ENCODE measurements around the gene GDPD2. TPM values are rescaled to one million over a fixed set of nuclear protein-coding genes. Genes with fewer than 3 reads are reported as not detected.

Gene GDPD2
- total RNA-seq, 3 donors from 2014 or later, result 0.15 TPM; not detected in 2

DNA sequence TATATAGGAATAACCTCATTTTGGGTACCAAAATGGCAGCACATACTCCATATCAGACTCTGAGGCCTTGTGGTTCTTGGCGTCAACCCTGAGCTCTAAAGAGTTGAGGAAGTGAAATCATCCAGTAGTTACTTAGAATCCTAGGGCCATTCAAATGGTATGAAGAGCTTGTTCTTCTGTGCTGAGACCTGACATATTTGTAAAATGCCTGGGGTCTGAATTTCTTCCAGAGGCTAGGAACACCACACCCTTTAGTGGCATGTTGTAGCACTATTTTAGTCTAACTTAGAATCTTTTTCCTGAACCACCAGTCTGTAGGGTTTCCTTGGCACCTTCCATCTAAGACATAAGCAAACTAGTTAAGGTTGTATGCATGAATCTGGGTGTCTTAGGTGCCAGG is 18.1 kb upstream of the GDPD2 start:
- no peak for TF ChIP-seq POLR2A (IDR thresholded peaks at IDR 0.05)
- no peak for TF ChIP-seq POLR2AphosphoS5 (IDR thresholded peaks at IDR 0.05)
- TF ChIP-seq, protein P1, sequence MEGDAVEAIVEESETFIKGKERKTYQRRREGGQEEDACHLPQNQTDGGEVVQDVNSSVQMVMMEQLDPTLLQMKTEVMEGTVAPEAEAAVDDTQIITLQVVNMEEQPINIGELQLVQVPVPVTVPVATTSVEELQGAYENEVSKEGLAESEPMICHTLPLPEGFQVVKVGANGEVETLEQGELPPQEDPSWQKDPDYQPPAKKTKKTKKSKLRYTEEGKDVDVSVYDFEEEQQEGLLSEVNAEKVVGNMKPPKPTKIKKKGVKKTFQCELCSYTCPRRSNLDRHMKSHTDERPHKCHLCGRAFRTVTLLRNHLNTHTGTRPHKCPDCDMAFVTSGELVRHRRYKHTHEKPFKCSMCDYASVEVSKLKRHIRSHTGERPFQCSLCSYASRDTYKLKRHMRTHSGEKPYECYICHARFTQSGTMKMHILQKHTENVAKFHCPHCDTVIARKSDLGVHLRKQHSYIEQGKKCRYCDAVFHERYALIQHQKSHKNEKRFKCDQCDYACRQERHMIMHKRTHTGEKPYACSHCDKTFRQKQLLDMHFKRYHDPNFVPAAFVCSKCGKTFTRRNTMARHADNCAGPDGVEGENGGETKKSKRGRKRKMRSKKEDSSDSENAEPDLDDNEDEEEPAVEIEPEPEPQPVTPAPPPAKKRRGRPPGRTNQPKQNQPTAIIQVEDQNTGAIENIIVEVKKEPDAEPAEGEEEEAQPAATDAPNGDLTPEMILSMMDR (IDR thresholded peaks at IDR 0.05), result no peak
- intact Hi-C loops (cut with DNase I; ENCODE audit: low total_unique reads), result no loop called here
- no peak for DNase-seq (ENCODE audit: low spot score in 2 of 2)

DNA sequence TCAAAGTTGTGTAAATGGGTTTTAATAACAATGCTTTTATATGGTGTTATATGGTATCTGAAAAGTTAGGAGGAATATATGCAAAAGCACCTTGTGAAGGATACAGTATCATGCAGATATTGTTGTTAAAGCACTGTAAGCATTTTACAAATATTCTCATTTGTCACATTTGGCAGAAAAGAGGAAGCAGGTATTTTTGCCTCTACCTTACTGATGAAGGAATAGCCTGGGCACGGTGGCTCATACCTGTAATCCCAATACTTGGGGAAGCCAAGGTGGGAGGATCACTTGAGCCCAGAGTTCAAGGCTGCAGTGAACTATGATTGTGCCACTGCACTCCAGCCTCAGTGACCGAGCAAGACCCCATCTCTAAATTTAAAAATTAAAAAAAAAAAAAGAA is 12.2 kb upstream of the GDPD2 start:
- TF ChIP-seq POLR2A (IDR thresholded peaks at IDR 0.05) (no peak), POLR2AphosphoS5 (IDR thresholded peaks at IDR 0.05) (no peak)
- TF ChIP-seq, protein P1 (IDR thresholded peaks at IDR 0.05), result no peak
- no peak overlapping the region for H3K27ac ChIP-seq
- no peaks in the 10 kb centered on the region for H3K36me3 ChIP-seq

More for the DNA sequence above, 18.1 kb upstream of the GDPD2 start:
- Histone ChIP-seq H3K27me3 (peaks cover 0 to 44% of the 10 kb centered on the region in 2 donors), H3K9me3 (no peaks in the 10 kb centered on the region), H3K27ac (no peak overlapping the region), H3K36me3 (no peaks in the 10 kb centered on the region), H3K4me3 (no peak overlapping the region), H3K4me1 (no peaks in the 10 kb centered on the region)

DNA sequence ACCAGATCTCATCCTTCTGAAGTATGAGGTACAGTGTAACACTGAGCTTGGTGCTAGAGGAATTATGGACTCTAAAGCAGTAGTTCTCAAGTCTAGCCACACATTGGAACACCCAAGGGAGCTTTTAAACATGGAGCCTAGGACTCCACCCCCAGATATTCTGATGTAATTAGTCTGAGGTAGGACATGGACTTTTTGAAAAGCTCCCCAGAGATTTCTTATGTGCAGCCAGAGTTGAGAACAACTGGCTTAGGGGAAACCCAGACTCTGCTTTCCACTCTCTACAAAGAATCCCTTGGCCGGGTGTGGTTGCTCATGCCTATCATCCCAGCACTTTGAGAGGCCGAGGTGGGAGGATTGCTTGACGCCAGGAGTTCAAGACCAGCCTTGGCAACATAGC is 11.6 kb upstream of the GDPD2 start:
- TF ChIP-seq, protein P1 (IDR thresholded peaks at IDR 0.05), result no peak
- TF ChIP-seq POLR2AphosphoS5 (IDR thresholded peaks at IDR 0.05) (no peak), POLR2A (IDR thresholded peaks at IDR 0.05) (no peak)
- Histone ChIP-seq H3K27ac (no peak overlapping the region), H3K36me3 (no peaks in the 10 kb centered on the region), H3K4me3 (no peak overlapping the region), H3K4me1 (no peaks in the 10 kb centered on the region), H3K9me3 (no peaks in the 10 kb centered on the region), H3K27me3 (peaks cover 0 to 33% of the 10 kb centered on the region in 2 donors)
- DNase-seq (ENCODE audit: low spot score in 2 of 2), result no peak
- intact Hi-C loops (cut with DNase I; ENCODE audit: low total_unique reads), result no loop called here

More for the DNA sequence above, 12.2 kb upstream of the GDPD2 start:
- Histone ChIP-seq H3K4me1 (no peaks in the 10 kb centered on the region), H3K9me3 (no peaks in the 10 kb centered on the region), H3K4me3 (no peak overlapping the region), H3K27me3 (peaks cover 0 to 38% of the 10 kb centered on the region in 2 donors)
- intact Hi-C loops (cut with DNase I; ENCODE audit: low total_unique reads), result no loop called here
- DNase-seq (ENCODE audit: low spot score in 2 of 2), result no peak

DNA sequence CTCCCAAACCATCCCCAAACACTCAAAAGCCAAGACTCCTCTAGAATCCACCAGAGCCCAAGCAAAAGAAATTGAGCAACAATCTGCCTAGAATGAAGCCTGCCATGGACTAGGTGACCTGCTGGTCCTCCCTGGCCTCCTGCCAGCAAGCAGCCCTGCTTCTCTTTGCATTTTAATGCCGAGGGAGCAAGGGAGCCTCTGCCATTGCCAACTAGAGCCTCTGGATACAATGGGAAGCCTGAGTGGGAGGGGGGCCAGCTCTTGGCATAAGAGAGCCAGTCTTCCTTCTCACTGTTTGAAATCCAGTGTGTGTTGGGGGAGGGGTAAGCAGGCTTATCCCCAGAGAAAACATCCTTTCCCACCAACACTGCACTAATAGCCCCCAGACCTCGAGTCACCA is 1.5 kb upstream of the GDPD2 start:
- Histone ChIP-seq H3K4me3 (no peak overlapping the region), H3K27me3 (peaks cover 0 to 70% of the 10 kb centered on the region in 2 donors), H3K4me1 (no peaks in the 10 kb centered on the region), H3K27ac (no peak overlapping the region), H3K36me3 (no peaks in the 10 kb centered on the region), H3K9me3 (no peaks in the 10 kb centered on the region)
- TF ChIP-seq POLR2AphosphoS5 (IDR thresholded peaks at IDR 0.05) (no peak), POLR2A (IDR thresholded peaks at IDR 0.05) (no peak)
- TF ChIP-seq, protein P1 (IDR thresholded peaks at IDR 0.05), result no peak
- DNase-seq (ENCODE audit: low spot score in 2 of 2), result no peak
- intact Hi-C loops (cut with DNase I; ENCODE audit: low total_unique reads), result no loop called here

DNA sequence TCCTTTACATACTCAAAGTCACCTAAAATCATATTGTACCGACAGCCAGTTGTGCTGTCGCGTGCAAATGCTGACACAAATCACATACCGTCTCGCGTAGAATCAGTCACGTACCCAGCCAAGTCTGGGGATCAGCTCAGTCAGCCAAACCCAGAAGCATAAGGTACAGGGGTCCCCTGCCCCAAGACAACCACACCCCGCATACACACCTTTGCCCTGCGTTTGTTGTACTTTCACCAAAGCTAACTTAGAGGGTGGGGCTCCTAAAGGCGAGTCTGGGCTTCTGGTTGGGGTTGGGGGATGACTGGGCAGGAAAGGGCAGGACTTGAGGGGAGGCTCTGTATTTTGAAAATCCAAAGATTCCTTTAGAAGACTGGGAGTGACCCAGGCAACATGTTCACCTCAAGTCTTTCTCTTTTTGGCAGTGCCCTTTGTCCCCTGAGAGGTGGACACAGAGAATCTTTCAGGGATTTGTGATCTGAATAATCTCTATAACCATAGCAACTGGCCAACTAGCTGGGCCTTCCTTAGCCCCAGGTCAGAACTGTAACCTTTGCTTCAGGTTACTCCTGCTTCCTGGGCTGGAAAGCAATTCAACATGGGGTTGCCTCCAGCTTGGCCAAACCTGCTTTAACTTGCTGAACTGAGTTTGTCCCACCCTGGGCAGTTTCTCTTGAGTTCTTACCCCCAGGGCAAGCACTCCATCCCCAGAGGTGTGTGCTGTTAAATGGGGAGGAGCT is 992 bp downstream of the GDPD2 start:
- TF ChIP-seq, protein P1 (IDR thresholded peaks at IDR 0.05), result no peak
- TF ChIP-seq POLR2AphosphoS5 (IDR thresholded peaks at IDR 0.05) (no peak), POLR2A (IDR thresholded peaks at IDR 0.05) (no peak)
- H3K4me3 ChIP-seq, result no peak overlapping the region
- intact Hi-C loops (cut with DNase I; ENCODE audit: low total_unique reads), result no loop called here
- DNase-seq (ENCODE audit: low spot score in 2 of 2), result no peak
- no peak overlapping the region for H3K27ac ChIP-seq
- no peaks in the 10 kb centered on the region for H3K36me3 ChIP-seq
- no peaks in the 10 kb centered on the region for H3K9me3 ChIP-seq
- peaks cover 0 to 77% of the 10 kb centered on the region in 2 donors for H3K27me3 ChIP-seq
- no peaks in the 10 kb centered on the region for H3K4me1 ChIP-seq

Data from breast epithelium (tissue), 4 donors.